Gastrocnemius medialis (tissue), 4 donors: ENCODE results near the gene TPCN1. TPM values are rescaled to one million over a fixed set of nuclear protein-coding genes. Genes with fewer than 3 reads are reported as not detected.
A peak's percentile ranks its signal among the peaks of the same experiment; 100 is the strongest.

Experiments used
- ATAC-seq, 2 donors: fragments of 150-250 bp; one replicate each; pipeline ENCODE4 v1.9.1; 2016
- DNase-seq, 2 donors: peaks; one replicate each; pipeline ENCODE4 v3.0.0-alpha.2; 2019
- H3K27ac ChIP-seq, 4 donors: fragments of 200-600 bp; sonication (generic); 1 replicate in 1 of 4; 2 replicates in 3 of 4; pipeline ENCODE4 v1.5.1; 2016 to 2018; ENCODE audit warnings: mild to moderate bottlenecking in 2 of 4, moderate library complexity in 1 of 4
- H3K27me3 ChIP-seq, 3 donors: fragments of 200-600 bp; sonication (generic) in 2 of 3; 1 replicate in 1 of 3; 2 replicates in 2 of 3; pipeline versions ENCODE4 v1.5.1 to v1.6.0; 2016 to 2019; ENCODE audit warnings: mild to moderate bottlenecking in 1 of 3, moderate library complexity in 1 of 3
- H3K36me3 ChIP-seq, 2 donors: fragments of 200-600 bp; sonication (generic) in 1 of 2; one replicate each; pipeline ENCODE4 v1.5.1; 2017 to 2018
- H3K4me1 ChIP-seq, 2 donors: fragments of 200-600 bp; sonication (generic) in 1 of 2; one replicate each; pipeline ENCODE4 v1.5.1; 2016 to 2017; ENCODE audit warnings: mild to moderate bottlenecking in 2 of 2
- H3K4me3 ChIP-seq, 4 donors: fragments of 200-600 bp; sonication (generic) in 3 of 4; 1 replicate in 1 of 4; 2 replicates in 3 of 4; pipeline ENCODE4 v1.5.1; 2016 to 2019; ENCODE audit warnings: mild to moderate bottlenecking in 2 of 4
- H3K9me3 ChIP-seq, 3 donors: fragments of 200-600 bp; sonication (generic) in 2 of 3; 1 replicate in 1 of 3; 2 replicates in 2 of 3; pipeline ENCODE4 v1.5.1; 2016 to 2019
- CTCF ChIP-seq, 5 experiments: fragments of 450-650 bp in 3 of 5; fragments of 200-600 bp in 2 of 5; sonication (generic) in 2 of 5; IDR thresholded peaks in 4 of 5; conservative IDR thresholded peaks in 1 of 5; 1 replicate in 4 of 5; 2 replicates in 1 of 5; pipeline ENCODE4 v1.5.1; 2016 to 2019; ENCODE audit warnings: antibody characterized with exemption in 5 of 5, mild to moderate bottlenecking in 3 of 5, moderate library complexity in 3 of 5
- POLR2A ChIP-seq, 2 donors: fragments of 450-650 bp; IDR thresholded peaks; one replicate each; pipeline ENCODE4 v1.6.1; 2017; ENCODE audit warnings: antibody characterized with exemption in 2 of 2, mild to moderate bottlenecking in 2 of 2, moderate library complexity in 2 of 2
- in situ Hi-C, 4 donors: fragments of 200-750 bp; cut with MboI; loops; one replicate each; pipeline versions ENCODE4 v1.15.0 to v1.8.0; 2017; ENCODE audit warnings: low sequenced_read_pairs in 4 of 4
- intact Hi-C: fragments of 100-400 bp; cut with DNase I; formaldehyde crosslinking; loops from one replicate; pipeline ENCODE4 v1.15.1; 2023; ENCODE audit warnings: low total_unique reads
- total RNA-seq, 4 donors: library from RNA; depleted of rRNA; stranded (reverse); fragments of >200 nt; gene quantifications; one replicate each; pipeline versions ENCODE4 v1.1.0 to v1.2.3, GENCODE V29; 2016

The TPCN1 gene
- total RNA-seq, 4 donors from 2014 or later, result 21.4 to 27.0 (median 25.4) TPM

- intact Hi-C loops, result loop anchor here (2.0 to 5.0 kb wide), 2 partner anchors 24 to 798 kb away; no protein-coding TSS in a partner anchor
- in situ Hi-C loops, result no loop called here
- ATAC-seq (no peak), DNase-seq (no peak)
- TF ChIP-seq POLR2A (IDR thresholded peaks at IDR 0.05) (no peak), CTCF (IDR thresholded peaks at IDR 0.05 in 4 of 5, conservative IDR thresholded peaks at IDR 0.05 in 1 of 5) (no peak)
- Histone ChIP-seq H3K36me3 (no peaks in the 10 kb centered on the region), H3K27ac (peak overlapping the region; percentile 53 to 80 (median 68)), H3K9me3 (no peaks in the 10 kb centered on the region), H3K4me3 (peak overlapping the region; percentile 45 to 69 (median 52)), H3K27me3 (no peaks in the 10 kb centered on the region), H3K4me1 (peaks cover 34% of the 10 kb centered on the region in 2 donors)
Observed at GRCh38 chr12:113220593-113221180, 577 bp upstream of the TPCN1 start.

- ATAC-seq, result no peak
Observed at GRCh38 chr12:113221997-113222729, 899 bp downstream of the TPCN1 start.

GRCh38 chr12:113222730-113223531 is 1.7 kb downstream of the TPCN1 start:
- in situ Hi-C loops (no loop called here), intact Hi-C loops (loop anchor here (2.0 to 5.0 kb wide), 2 partner anchors 36 to 801 kb away; no protein-coding TSS in a partner anchor)
- no peak for TF ChIP-seq CTCF (IDR thresholded peaks at IDR 0.05 in 4 of 5, conservative IDR thresholded peaks at IDR 0.05 in 1 of 5)
- peak; percentile 60 to 80 for TF ChIP-seq POLR2A (IDR thresholded peaks at IDR 0.05)
- Histone ChIP-seq H3K4me1 (peaks cover 52 to 56% of the 10 kb centered on the region in 2 donors), H3K27ac (peak overlapping the region; percentile 92 to 99 (median 96)), H3K27me3 (no peaks in the 10 kb centered on the region), H3K9me3 (no peaks in the 10 kb centered on the region), H3K36me3 (peaks cover 0 to 1% of the 10 kb centered on the region in 2 donors), H3K4me3 (peak overlapping the region; percentile 72 to 89 (median 80))
- DNase-seq (peak; percentile 88 to 89), ATAC-seq (peak; percentile 43 to 55)

More at GRCh38 chr12:113221997-113222729, 899 bp downstream of the TPCN1 start:
- no peak for DNase-seq
- Histone ChIP-seq H3K4me3 (peak overlapping the region; percentile 72 to 89 (median 80)), H3K27me3 (no peaks in the 10 kb centered on the region), H3K36me3 (no peaks in the 10 kb centered on the region), H3K4me1 (peaks cover 45 to 49% of the 10 kb centered on the region in 2 donors), H3K9me3 (no peaks in the 10 kb centered on the region), H3K27ac (peak overlapping the region; percentile 92 to 99 (median 96))
- TF ChIP-seq POLR2A (IDR thresholded peaks at IDR 0.05), result no peak
- TF ChIP-seq CTCF (IDR thresholded peaks at IDR 0.05 in 4 of 5, conservative IDR thresholded peaks at IDR 0.05 in 1 of 5), result no peak
- intact Hi-C loops (loop anchor here (2.0 to 5.0 kb wide), 3 partner anchors 25 to 800 kb away; no protein-coding TSS in a partner anchor), in situ Hi-C loops (no loop called here)

GRCh38 chr12:113224955-113225354 is 3.7 kb downstream of the TPCN1 start:
- ATAC-seq (no peak), DNase-seq (no peak)
- intact Hi-C loops (loop anchor here (5.0 kb wide), 1 partner anchor 803 kb away; no protein-coding TSS in a partner anchor), in situ Hi-C loops (no loop called here)
- no peak overlapping the region for H3K4me3 ChIP-seq
- H3K4me1 ChIP-seq, result peaks cover 73 to 75% of the 10 kb centered on the region in 2 donors
- H3K9me3 ChIP-seq, result no peaks in the 10 kb centered on the region
- H3K36me3 ChIP-seq, result peaks cover 0 to 7% of the 10 kb centered on the region in 2 donors
- TF ChIP-seq CTCF (IDR thresholded peaks at IDR 0.05 in 4 of 5, conservative IDR thresholded peaks at IDR 0.05 in 1 of 5) (no peak), POLR2A (IDR thresholded peaks at IDR 0.05) (no peak)
- peak overlapping the region; percentile 92 to 99 (median 96) for H3K27ac ChIP-seq
- no peaks in the 10 kb centered on the region for H3K27me3 ChIP-seq
